H9 (cell line): ENCODE measurements around the gene SULT1A2. TPM values are rescaled to one million over a fixed set of nuclear protein-coding genes. Genes with fewer than 3 reads are reported as not detected.

Experiments
- DNase-seq: peaks from one replicate; pipeline ENCODE4 v3.0.0-alpha.2; 2017
- H2AFZ ChIP-seq: one replicate; pipeline ENCODE4 v1.6.1; 2013; ENCODE audit warnings: mild to moderate bottlenecking, low read length, control low read depth, moderate library complexity
- H2AK5ac ChIP-seq: 2 replicates; pipeline ENCODE4 v1.6.1; 2013; ENCODE audit warnings: low read length, control low read depth, mixed read lengths; ENCODE audit not compliant: insufficient read length
- H2BK120ac ChIP-seq: one replicate; pipeline ENCODE4 v1.6.1; 2013; ENCODE audit warnings: low read depth, mild to moderate bottlenecking, low read length, control low read depth, inconsistent platforms; ENCODE audit not compliant: poor library complexity, severe bottlenecking
- H2BK12ac ChIP-seq: 2 replicates; pipeline ENCODE4 v1.6.1; 2013; ENCODE audit warnings: low read length, control low read depth, mixed read lengths, low read depth; ENCODE audit not compliant: insufficient read length
- H2BK15ac ChIP-seq: 2 replicates; pipeline ENCODE4 v1.6.1; 2013; ENCODE audit warnings: low read depth, low read length, control low read depth
- H2BK20ac ChIP-seq: one replicate; pipeline ENCODE4 v1.6.1; 2013; ENCODE audit warnings: low read depth, mild to moderate bottlenecking, low read length, control low read depth, inconsistent platforms; ENCODE audit not compliant: poor library complexity, severe bottlenecking
- H2BK5ac ChIP-seq: 2 replicates; pipeline ENCODE4 v1.6.1; 2013; ENCODE audit warnings: low read length, control low read depth, mixed read lengths; ENCODE audit not compliant: insufficient read length
- H3K14ac ChIP-seq: 2 replicates; pipeline ENCODE4 v1.6.1; 2013; ENCODE audit warnings: low read length, control low read depth; ENCODE audit not compliant: insufficient read depth
- H3K18ac ChIP-seq: 2 replicates; pipeline ENCODE4 v1.6.1; 2013; ENCODE audit warnings: low read depth, mild to moderate bottlenecking, mixed read lengths, low read length, control low read depth; ENCODE audit not compliant: insufficient read length
- H3K23ac ChIP-seq: 2 replicates; pipeline ENCODE4 v1.6.1; 2013; ENCODE audit warnings: low read length, control low read depth, mixed read lengths, low read depth; ENCODE audit not compliant: insufficient read length
- H3K23me2 ChIP-seq: 2 replicates; pipeline ENCODE4 v1.6.1; 2013; ENCODE audit warnings: low read depth, mild to moderate bottlenecking, mixed read lengths, low read length, control low read depth; ENCODE audit not compliant: insufficient read length, poor library complexity, severe bottlenecking
- H3K27ac ChIP-seq: 2 replicates; pipeline ENCODE4 v1.5.1; 2013; ENCODE audit warnings: low read length, control low read depth, mixed read lengths, low read depth; ENCODE audit not compliant: insufficient read length
- H3K27me3 ChIP-seq: 2 replicates; pipeline ENCODE4 v1.6.1; 2013; ENCODE audit warnings: low read length, control low read depth, inconsistent platforms; ENCODE audit not compliant: insufficient read depth
- H3K4ac ChIP-seq: 2 replicates; pipeline ENCODE4 v1.6.1; 2013; ENCODE audit warnings: low read depth, mild to moderate bottlenecking, control low read depth, inconsistent platforms, low read length, moderate library complexity
- H3K4me1 ChIP-seq: 2 replicates; pipeline ENCODE4 v1.6.1; 2013; ENCODE audit warnings: low read length, control low read depth, inconsistent platforms; ENCODE audit not compliant: insufficient read depth
- H3K4me2 ChIP-seq: 2 replicates; pipeline ENCODE4 v1.6.1; 2013; ENCODE audit warnings: low read length, control low read depth, mixed read lengths; ENCODE audit not compliant: insufficient read length, insufficient read depth
- H3K56ac ChIP-seq: 2 replicates; pipeline ENCODE4 v1.6.1; 2013; ENCODE audit warnings: low read depth, mild to moderate bottlenecking, mixed read lengths, low read length, control low read depth; ENCODE audit not compliant: insufficient read length
- H3K79me1 ChIP-seq: 2 replicates; pipeline ENCODE4 v1.6.1; 2013; ENCODE audit warnings: low read depth, mild to moderate bottlenecking, moderate library complexity, low read length, control low read depth, inconsistent platforms; ENCODE audit not compliant: insufficient read depth, poor library complexity, severe bottlenecking
- H3K79me2 ChIP-seq: 2 replicates; pipeline ENCODE4 v1.6.1; 2013; ENCODE audit warnings: low read length, control low read depth, inconsistent platforms; ENCODE audit not compliant: insufficient read depth
- H3K9ac ChIP-seq: 2 replicates; pipeline ENCODE4 v1.6.1; 2013; ENCODE audit warnings: low read length, control low read depth, mixed read lengths; ENCODE audit not compliant: insufficient read length; ENCODE audit errors: extremely low read depth
- H3K9me3 ChIP-seq: one replicate; pipeline ENCODE4 v1.6.1; 2013; ENCODE audit warnings: low read depth, low read length, inconsistent platforms; ENCODE audit not compliant: control insufficient read depth
- H3T11ph ChIP-seq: one replicate; pipeline ENCODE4 v1.6.1; 2013; ENCODE audit warnings: mild to moderate bottlenecking, low read length, control low read depth, inconsistent platforms
- H4K20me1 ChIP-seq: one replicate; pipeline ENCODE4 v1.6.1; 2013; ENCODE audit not compliant: control insufficient read depth, insufficient read length, insufficient read depth
- H4K5ac ChIP-seq: 2 replicates; pipeline ENCODE4 v1.6.1; 2013; ENCODE audit warnings: low read depth, mild to moderate bottlenecking, mixed read lengths, low read length, control low read depth; ENCODE audit not compliant: insufficient read length
- H4K8ac ChIP-seq: replicated peaks from 2 replicates; pipeline ENCODE4 v1.6.1; 2013; ENCODE audit warnings: low read length, control low read depth, mixed read lengths, low read depth; ENCODE audit not compliant: insufficient read length
- H4K91ac ChIP-seq: 2 replicates; pipeline ENCODE4 v1.6.1; 2013; ENCODE audit warnings: low read depth, mild to moderate bottlenecking, moderate library complexity, mixed read lengths, low read length, control low read depth; ENCODE audit not compliant: insufficient read length
- H3K27ac Mint-ChIP-seq, 3 experiments: 2 replicates in 2 of 3; 3 replicates in 1 of 3; pipeline ENCODE4 v1.8.0; 2020 to 2021; ENCODE audit warnings: mixed read lengths in 3 of 3, mild to moderate bottlenecking in 1 of 3, moderate library complexity in 1 of 3
- H3K27me3 Mint-ChIP-seq: 2 replicates; pipeline ENCODE4 v1.8.0; 2021; ENCODE audit warnings: low read depth, mild to moderate bottlenecking, moderate library complexity, mixed read lengths
- H3K36me3 Mint-ChIP-seq, 3 experiments: 2 replicates in 2 of 3; 3 replicates in 1 of 3; pipeline ENCODE4 v1.8.0; 2020 to 2021; ENCODE audit warnings: low read depth in 3 of 3, mixed read lengths in 3 of 3; ENCODE audit not compliant: insufficient read depth in 1 of 3
- H3K4me1 Mint-ChIP-seq, 2 experiments: 2 replicates each; pipeline ENCODE4 v1.8.0; 2020; ENCODE audit warnings: mixed read lengths in 2 of 2
- H3K4me3 Mint-ChIP-seq, 2 experiments: 2 replicates in 1 of 2; 3 replicates in 1 of 2; pipeline ENCODE4 v1.8.0; 2020 to 2021; ENCODE audit warnings: mild to moderate bottlenecking in 2 of 2, mixed read lengths in 2 of 2, moderate library complexity in 1 of 2
- H3K9me3 Mint-ChIP-seq, 2 experiments: 2 replicates in 1 of 2; 3 replicates in 1 of 2; pipeline ENCODE4 v1.8.0; 2020; ENCODE audit warnings: mild to moderate bottlenecking in 2 of 2, mixed read lengths in 2 of 2, moderate library complexity in 1 of 2
- CTCF ChIP-seq: fragments of 200-600 bp; sonication (generic); conservative IDR thresholded peaks from 3 replicates; pipeline ENCODE4 v1.8.0; 2021; ENCODE audit warnings: antibody characterized with exemption, mild to moderate bottlenecking
- WGBS: extraction: QIAGEN DNeasy Blood & Tissue Kit; methylation state at CpG from one replicate; pipeline ENCODE4 v1.1.7; 2013; ENCODE audit warnings: missing lambda C conversion rate, low lambda C conversion rate, mixed read lengths; ENCODE audit not compliant: insufficient read length; ENCODE audit errors: extremely low coverage; 5-methylcytosine and 5-hydroxymethylcytosine counted together
- total RNA-seq: library from RNA; stranded (reverse); gene quantifications from 2 replicates; pipeline ENCODE4 v1.2.1, GENCODE V29; 2021

The SULT1A2 gene
- total RNA-seq, 1 experiment from 2014 or later, result 0.66 TPM

- TF ChIP-seq CTCF, result no peak
- H3K36me3 Mint-ChIP-seq, result peaks cover 19 to 55% (median 43%) of the 10 kb centered on the region in 3 experiments
These were observed 7.8 kb downstream of the SULT1A2 start for GRCh38 chr16:28589069-28589468.

More at GRCh38 chr16:28589069-28589468, 7.8 kb downstream of the SULT1A2 start:
- no peak overlapping the region for H4K91ac ChIP-seq
- no peak overlapping the region for H3T11ph ChIP-seq
- no peaks in the 10 kb centered on the region for H3K27me3 ChIP-seq
- no peaks in the 10 kb centered on the region for H3K79me1 ChIP-seq
- no peak overlapping the region for H3K14ac ChIP-seq
- H4K5ac ChIP-seq, result no peak overlapping the region
- no peak overlapping the region for H2BK20ac ChIP-seq
- H3K4ac ChIP-seq, result no peak overlapping the region
- no peak overlapping the region for H3K27ac ChIP-seq
- no peak for DNase-seq
- no peak overlapping the region for H3K4me2 ChIP-seq
- no peak overlapping the region for H3K9ac ChIP-seq
- H4K8ac ChIP-seq, result no peak overlapping the region
- H3K9me3 Mint-ChIP-seq, result no peaks in the 10 kb centered on the region
- no peak overlapping the region for H3K56ac ChIP-seq
- no peaks in the 10 kb centered on the region for H3K4me1 ChIP-seq
- no peak overlapping the region for H3K23ac ChIP-seq
- no peaks in the 10 kb centered on the region for H3K9me3 ChIP-seq
- H2BK12ac ChIP-seq, result no peak overlapping the region
- H3K79me2 ChIP-seq, result no peaks in the 10 kb centered on the region
- H2BK120ac ChIP-seq, result no peak overlapping the region
- H2AK5ac ChIP-seq, result no peak overlapping the region
- no peaks in the 10 kb centered on the region for H3K27me3 Mint-ChIP-seq
- no peaks in the 10 kb centered on the region for H3K23me2 ChIP-seq
- no peaks in the 10 kb centered on the region for H4K20me1 ChIP-seq
- no peak overlapping the region for H2BK15ac ChIP-seq
- H2AFZ ChIP-seq, result no peak overlapping the region
- H3K4me3 Mint-ChIP-seq, result no peak overlapping the region
- no peaks in the 10 kb centered on the region for H3K4me1 Mint-ChIP-seq
- H3K27ac Mint-ChIP-seq, result no peak overlapping the region
- no peak overlapping the region for H2BK5ac ChIP-seq
- WGBS, result no CpG with 5 or more reads among the region's 8 CpGs
- no peak overlapping the region for H3K18ac ChIP-seq
